Right ventricle myocardium inferior (tissue), 1 donor: ENCODE measurements around the gene OSMR. TPM values are rescaled to one million over a fixed set of nuclear protein-coding genes. Genes with fewer than 3 reads are reported as not detected.
"Not testable (repeated sequence)": the region's sequence is repeated elsewhere in the genome, so short reads cannot be mapped to it uniquely, and the experiment has no call there.

Source experiments
- ATAC-seq: fragments of 200-7000 bp; cut with Tn5 transposase; one replicate; pipeline ENCODE4 v1.9.1; 2020; ENCODE audit warnings: mild to moderate bottlenecking, moderate library complexity
- DNase-seq: peaks from one replicate; pipeline ENCODE4 v3.0.0; 2021; ENCODE audit errors: missing footprints
- intact Hi-C: fragments of 100-400 bp; cut with DNase I; formaldehyde crosslinking; loops from one replicate; pipeline ENCODE4 v1.11.0; 2022
- total RNA-seq: library from RNA; stranded (reverse); fragmentation: NEBNext Ultra II Directional; extraction: Animal tissue kit (Norgen Biotek cat#: 25700); gene quantifications from one replicate; pipeline ENCODE4 v1.2.1, GENCODE V29; 2021
- donor health status: DM: no; HTN: yes; CAD: no; lungs with severe emphysema.

The OSMR gene
- total RNA-seq, 1 donor from 2014 or later = 14.1 TPM

- ATAC-seq (no peak), DNase-seq (no peak)
- intact Hi-C loops = no loop called here
These were observed 21.0 kb upstream of the OSMR start for GRCh38 chr5:38824821-38825220.

- no peak for DNase-seq
- ATAC-seq = no peak
- intact Hi-C loops = no loop called here
These were observed 20.3 kb upstream of the OSMR start for GRCh38 chr5:38825494-38825893.

GRCh38 chr5:38827525-38827924, 18.3 kb upstream of the OSMR start:
- no peak for ATAC-seq
- intact Hi-C loops = no loop called here
- DNase-seq = no peak

GRCh38 chr5:38830521-38831051, 15.2 kb upstream of the OSMR start:
- no peak for DNase-seq
- intact Hi-C loops = loop anchor here (5.0 kb wide), 1 partner anchor 92 kb away; no protein-coding TSS in a partner anchor
- no peak for ATAC-seq

GRCh38 chr5:38831117-38831516, 14.7 kb upstream of the OSMR start:
- intact Hi-C loops = loop anchor here (5.0 kb wide), 1 partner anchor 91 kb away; no protein-coding TSS in a partner anchor
- ATAC-seq = no peak
- DNase-seq = no peak

- intact Hi-C loops = loop anchor here (5.0 kb wide), 1 partner anchor 90 kb away; no protein-coding TSS in a partner anchor
- ATAC-seq = no peak
- no peak for DNase-seq
These were observed 13.9 kb upstream of the OSMR start for GRCh38 chr5:38831909-38832308.

- DNase-seq (no peak), ATAC-seq (no peak)
- intact Hi-C loops = loop anchor here (5.0 kb wide), 1 partner anchor 89 kb away; no protein-coding TSS in a partner anchor
These were observed 13.0 kb upstream of the OSMR start for GRCh38 chr5:38832810-38833209.

- intact Hi-C loops = no loop called here
- ATAC-seq (peak; percentile 81), DNase-seq (no peak)
These were observed 9.9 kb upstream of the OSMR start for GRCh38 chr5:38835887-38836286.

- no peak for ATAC-seq
- intact Hi-C loops = no loop called here
These were observed 8.4 kb upstream of the OSMR start for GRCh38 chr5:38837416-38837815.

GRCh38 chr5:38837932-38838331, 7.9 kb upstream of the OSMR start:
- no peak for DNase-seq
- intact Hi-C loops = no loop called here
- ATAC-seq = no peak

More at GRCh38 chr5:38837416-38837815, 8.4 kb upstream of the OSMR start:
- DNase-seq = no peak

GRCh38 chr5:38843665-38844064, 2.1 kb upstream of the OSMR start:
- intact Hi-C loops = no loop called here
- ATAC-seq = no peak
- no peak for DNase-seq

GRCh38 chr5:38846379-38847011, 683 bp downstream of the OSMR start:
- intact Hi-C loops = loop anchor here (5.0 kb wide), 1 partner anchor 76 kb away; no protein-coding TSS in a partner anchor
- ATAC-seq (no peak), DNase-seq (no peak)

GRCh38 chr5:38847559-38848347, 1.9 kb downstream of the OSMR start:
- intact Hi-C loops = loop anchor here (5.0 kb wide), 1 partner anchor 75 kb away; no protein-coding TSS in a partner anchor

GRCh38 chr5:38848637-38849036, 2.8 kb downstream of the OSMR start:
- ATAC-seq (no peak), DNase-seq (no peak)

More at GRCh38 chr5:38847559-38848347, 1.9 kb downstream of the OSMR start:
- DNase-seq (no peak), ATAC-seq (no peak)

GRCh38 chr5:38851640-38852039, 5.8 kb downstream of the OSMR start:
- ATAC-seq, DNase-seq, intact Hi-C loops: not testable (repeated sequence)

More at GRCh38 chr5:38848637-38849036, 2.8 kb downstream of the OSMR start:
- intact Hi-C loops = loop anchor here (5.0 kb wide), 1 partner anchor 74 kb away; no protein-coding TSS in a partner anchor

- ATAC-seq (no peak), DNase-seq (no peak)
- intact Hi-C loops = no loop called here
These were observed 8.1 kb downstream of the OSMR start for GRCh38 chr5:38853753-38854470.

GRCh38 chr5:38854907-38855306, 9.1 kb downstream of the OSMR start:
- ATAC-seq = no peak
- DNase-seq = peak; percentile 49

GRCh38 chr5:38856660-38857059, 10.8 kb downstream of the OSMR start:
- no peak for DNase-seq
- intact Hi-C loops = no loop called here
- no peak for ATAC-seq

More at GRCh38 chr5:38854907-38855306, 9.1 kb downstream of the OSMR start:
- intact Hi-C loops = no loop called here

- ATAC-seq = no peak
- DNase-seq = no peak
- intact Hi-C loops = no loop called here
These were observed 13.0 kb downstream of the OSMR start for GRCh38 chr5:38858839-38859238.
